Measurements from ENCODE around the gene ITGB2.
"Not testable (repeated sequence)": the region's sequence is repeated elsewhere in the genome, so short reads cannot be mapped to it uniquely, and the experiment has no call there.

The ITGB2 gene

DNA sequence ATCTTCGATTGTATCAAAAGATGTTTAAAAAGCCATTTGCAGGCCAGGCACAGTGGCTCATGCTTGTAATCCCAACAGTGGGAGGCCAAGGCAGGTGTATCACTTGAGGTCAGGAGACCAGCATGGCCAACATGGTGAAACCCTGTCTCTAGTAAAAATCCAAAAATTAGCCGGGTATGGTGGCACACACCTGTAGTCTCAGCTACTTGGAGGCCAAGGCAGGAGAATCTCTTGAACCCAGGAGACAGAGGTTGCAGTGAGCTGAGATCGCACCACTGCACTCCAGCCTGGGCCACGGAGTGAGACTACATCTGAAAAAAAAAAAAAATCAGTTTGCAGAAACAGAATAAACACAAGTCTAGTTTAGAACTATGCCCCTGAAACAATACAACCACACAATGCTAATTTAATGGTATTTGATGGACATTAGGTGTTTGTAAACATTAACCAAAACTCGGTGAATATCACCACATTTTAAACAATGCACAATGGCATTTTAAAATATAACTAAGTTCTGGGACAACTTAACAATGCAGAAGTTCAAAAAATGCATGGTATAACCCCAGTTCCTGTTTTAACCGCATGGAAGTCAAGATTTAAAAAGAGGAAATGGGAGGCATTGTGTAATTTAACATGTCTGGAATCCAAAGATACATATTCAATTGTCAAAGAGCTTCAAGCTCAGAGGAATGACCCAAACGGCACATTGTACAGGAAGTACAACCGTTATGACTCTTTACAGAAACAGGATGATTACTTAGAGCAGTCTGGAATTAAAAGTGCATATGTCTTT lies 40.1 kb downstream of the ITGB2 start:
- DNase-seq, result no peak

DNA sequence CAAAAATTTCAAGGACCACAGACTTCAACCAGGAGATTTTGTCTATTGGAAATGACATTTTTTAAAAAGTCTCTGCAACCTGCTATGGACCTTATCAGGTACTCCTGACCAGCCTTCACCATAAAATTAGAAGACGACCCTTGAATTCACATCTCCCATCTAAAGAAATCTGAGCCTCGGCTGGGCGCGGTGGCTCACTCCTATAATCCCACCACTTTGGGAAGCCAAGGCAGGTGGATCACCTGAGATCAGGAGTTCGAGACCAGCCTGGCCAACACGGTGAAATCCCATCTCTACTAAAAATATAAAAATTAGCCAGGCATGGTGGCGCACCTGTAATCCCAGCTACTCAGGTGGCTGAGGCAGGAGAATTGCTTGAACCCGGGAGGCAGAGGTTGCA lies 41.5 kb downstream of the ITGB2 start:
- not testable (repeated sequence) for DNase-seq

DNA sequence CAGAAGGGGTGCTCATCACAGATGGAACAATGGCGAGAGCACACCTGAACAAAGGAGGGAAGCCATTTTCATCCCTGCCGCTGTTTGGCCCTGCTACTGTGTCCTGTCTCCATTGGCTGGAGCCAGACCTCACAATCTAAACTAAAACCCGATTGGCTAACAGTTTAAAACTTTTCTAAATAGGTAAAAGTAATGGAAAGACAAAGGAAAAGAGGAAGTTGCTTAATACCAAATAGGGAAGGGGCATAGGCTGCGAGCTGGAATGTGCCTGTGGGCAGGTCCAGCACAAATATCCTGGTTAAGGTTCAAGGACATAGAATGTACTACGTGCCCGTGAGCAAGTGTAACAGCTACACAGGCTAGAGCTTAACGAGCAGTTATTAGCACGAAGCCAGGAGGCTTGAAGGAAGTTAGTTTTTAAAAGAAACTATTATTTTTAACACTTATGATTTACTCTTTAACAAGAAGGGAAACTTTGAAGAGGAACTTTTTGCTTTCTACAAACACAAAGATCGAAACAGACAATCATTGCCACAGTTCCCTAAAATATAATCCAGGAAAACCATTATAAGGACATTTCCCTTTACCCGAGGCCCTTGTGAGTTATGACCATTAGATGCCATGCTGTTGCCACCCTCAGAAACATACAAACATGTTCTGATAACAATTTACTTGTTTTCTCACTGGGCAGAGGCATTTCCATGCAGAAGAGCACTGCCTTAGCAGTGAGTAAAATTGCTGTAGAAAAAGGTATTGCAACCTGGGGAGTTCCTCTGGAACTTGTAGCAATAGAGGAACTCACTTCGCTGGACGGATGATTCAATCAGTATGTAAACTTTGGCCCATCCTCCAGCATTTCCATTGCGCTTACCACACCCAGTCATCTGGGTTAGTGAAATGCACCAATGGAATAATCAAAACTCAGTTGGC lies 42.4 kb downstream of the ITGB2 start:
- DNase-seq, result no peak

DNA sequence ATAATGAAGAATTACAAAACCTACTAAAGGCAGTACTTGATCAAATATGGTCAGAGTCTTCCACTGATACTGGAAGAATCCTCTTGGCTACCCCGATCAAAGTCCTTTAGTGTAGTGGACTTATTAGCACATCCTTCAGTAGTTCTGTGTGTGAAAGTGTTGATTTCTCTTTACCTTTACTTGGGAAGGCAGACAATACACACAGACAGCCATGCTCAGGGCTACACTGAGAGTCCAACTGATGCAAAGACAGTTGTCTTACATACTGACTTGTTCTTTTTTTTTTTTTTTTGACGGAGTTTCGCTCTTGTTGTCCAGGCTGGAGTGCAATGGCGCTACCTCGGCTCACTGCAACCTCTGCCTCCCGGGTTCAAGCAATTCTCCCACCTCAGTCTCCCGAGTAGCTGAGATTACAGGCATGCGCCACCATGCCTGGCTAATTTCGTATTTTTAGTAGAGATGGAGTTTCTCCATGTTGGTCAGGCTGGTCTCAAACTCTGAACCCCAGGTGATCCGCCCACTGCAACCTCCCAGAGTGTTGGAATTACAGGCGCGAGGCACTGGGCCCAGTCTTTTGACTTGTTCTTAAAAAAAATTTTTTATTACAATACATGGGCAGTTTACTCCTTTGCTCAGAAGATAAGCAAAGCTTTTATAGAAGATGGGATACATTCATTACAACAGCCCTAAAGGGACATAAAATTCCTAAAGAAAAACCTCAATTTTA lies 43.7 kb downstream of the ITGB2 start:
- DNase-seq, result no peak

DNA sequence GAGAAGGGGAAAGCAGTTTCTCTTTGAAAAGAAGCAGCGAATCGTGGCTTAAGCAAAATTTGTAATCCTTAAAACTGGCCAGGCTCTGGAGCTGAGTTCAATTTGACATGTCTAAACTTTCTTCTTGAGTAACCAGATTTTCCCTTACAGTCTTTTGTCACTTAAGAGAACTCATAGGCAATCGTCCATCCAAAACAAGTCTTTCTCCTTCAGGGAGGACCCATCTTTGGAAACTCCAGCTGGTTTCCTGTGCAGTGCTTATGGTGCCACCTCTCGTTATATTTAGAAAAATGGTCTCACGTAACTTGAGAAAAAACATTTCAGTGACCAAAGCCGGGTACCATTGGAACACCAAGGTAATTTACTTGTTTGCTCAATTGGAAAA lies 45.4 kb downstream of the ITGB2 start:
- no peak for DNase-seq

DNA sequence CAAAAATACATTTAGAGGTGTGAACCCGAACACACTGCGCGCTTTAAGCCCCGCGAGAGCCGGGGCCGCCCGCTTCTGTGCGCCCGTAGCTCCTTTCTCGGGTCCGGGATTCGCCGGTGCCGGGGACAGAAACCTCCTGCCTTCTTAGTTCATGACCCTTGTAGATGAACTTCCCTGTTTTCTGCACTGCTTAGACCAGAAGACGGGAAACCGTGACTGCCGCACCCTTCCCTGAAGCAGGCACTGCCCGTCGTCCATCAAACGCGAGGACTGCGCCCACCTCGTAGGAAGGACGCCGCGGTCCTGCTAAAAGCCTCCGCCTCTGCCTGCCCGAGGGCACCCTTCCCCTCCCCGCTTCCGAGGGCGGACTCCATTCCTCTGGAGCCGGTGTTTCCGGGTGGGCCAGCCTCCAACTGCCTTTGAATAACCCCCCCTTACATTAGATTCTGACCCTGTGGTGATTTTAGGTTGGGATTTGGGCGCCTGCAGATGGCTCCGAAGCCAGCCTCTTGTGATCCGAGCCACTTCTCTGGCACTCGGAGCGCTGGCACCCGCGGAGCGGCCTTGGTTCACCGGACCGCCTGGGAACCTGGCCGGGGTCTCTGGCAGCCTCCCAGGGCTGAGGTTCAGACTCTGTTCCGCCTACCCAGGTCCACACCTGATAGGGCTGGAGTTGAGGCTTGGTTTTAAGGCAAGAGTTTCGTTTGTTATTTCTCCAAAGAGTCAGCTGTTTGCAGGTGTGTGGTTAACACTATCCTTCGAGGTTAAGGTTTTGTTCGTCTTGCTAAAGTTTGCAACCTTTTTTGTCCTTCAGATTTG lies 46.0 kb downstream of the ITGB2 start:
- peak; percentile 32 for DNase-seq

DNA sequence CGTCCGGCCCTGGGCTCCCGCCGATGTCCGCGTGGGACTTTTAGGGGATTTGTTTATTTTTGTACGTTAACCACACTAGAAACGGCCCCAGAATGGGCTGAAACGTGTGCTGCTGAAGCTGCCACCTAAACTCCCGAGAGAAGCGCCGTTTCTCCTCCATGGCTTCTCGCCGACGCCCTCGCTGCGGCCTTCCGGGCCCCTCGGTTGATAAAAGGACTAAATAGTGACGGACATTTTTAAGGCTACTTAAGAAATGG lies 46.5 kb downstream of the ITGB2 start:
- no peak for DNase-seq

DNA sequence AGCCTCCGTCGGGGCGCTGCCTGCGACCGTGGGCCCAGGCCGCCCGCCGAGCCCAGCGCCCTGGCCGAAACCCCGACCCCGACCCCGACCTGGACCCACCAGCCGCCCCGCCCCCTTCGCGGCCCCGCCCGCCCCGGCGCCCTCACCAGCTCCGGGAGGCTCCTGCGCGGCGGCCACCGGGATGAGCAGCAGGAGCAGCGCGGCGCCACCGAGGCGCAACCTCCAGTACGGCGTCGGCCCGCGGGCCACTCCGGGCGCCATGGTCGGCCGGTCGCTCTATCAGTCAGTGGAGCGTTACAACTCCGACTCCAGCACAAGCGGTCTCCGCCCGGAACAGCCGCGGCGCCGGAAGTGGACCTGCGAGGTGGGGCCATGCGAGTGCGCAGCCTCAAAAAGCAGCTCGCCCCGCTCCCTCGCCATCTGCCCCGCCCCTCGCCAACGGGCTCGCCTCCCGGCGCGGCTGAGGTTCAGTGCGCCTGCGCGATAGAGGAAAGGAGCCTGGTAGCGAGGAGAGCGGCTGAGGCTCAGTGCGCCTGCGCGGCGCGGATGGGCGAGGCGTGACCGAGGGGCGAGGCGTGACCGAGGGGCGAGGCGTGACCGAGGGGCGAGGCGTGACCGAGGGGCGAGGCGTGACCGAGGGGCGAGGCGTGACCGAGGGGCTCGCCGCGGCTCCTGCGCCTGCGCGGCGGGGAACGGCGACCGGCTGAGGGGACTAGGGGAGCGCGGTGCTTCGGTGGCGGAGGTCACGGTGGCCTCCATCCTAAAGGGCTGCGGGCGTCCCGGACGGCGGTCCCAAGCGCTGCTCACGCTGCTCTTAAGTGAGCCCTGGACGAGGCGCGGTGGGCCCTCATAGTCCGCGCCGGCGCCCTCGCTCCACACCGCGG lies 47.1 kb downstream of the ITGB2 start, which contains the start of gene PTTG1IP:
Gene PTTG1IP (minus strand): TSS at position 335 of the 884 bp plus-strand sequence. CDS start 74 bp downstream, at position 261.
- peak; percentile 99 for DNase-seq

DNA sequence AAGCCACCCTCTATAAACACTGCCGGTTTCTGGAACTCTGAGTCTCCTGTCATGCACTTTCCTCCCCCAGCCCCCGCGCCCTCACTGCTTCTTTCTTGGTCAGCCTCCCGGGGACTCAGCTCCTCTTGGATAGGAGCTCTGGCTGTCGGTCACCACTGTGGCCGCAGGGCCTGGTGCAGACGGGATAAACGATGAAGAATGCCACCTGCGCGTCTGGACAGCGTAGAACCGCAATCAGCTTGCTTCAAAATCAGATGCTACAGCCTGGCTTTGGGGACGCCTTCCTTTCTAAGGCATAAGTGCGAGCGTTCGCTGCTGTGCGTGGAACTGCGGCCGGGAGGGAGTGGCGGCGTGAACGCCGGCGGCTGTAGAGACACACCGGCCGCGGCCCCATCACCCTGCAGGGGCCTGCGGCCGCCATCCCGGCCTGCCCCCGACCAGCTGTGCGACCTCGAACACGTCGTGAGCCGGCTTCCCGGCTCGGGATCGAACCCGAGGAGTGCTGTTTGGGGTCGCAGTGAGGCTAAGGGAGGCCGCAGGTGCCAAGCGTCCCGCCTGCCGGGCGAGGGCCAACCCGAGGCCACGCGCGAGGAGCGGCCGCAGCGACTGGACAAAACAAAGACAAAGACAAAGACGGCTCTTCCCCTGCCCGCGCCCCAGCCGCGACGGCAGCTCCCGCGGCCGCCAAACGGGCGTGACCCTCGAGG lies 47.9 kb downstream of the ITGB2 start:
- no peak for DNase-seq

DNA sequence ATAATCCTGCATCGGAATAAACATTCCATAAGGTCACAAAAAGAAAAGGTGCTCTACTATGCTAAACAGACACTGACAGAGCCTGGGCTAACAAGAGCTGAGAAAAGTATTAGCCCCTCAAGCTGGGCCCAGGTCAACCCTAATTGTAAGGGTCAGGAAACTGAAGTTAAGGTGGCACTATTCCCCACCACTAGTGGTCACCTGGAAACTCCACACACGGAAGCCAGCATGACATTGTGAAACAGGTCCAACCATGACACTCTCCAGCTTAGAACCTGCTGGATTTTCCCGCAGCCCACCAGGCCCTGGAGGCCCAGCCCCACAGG lies 48.4 kb downstream of the ITGB2 start:
- DNase-seq, result no peak

DNA sequence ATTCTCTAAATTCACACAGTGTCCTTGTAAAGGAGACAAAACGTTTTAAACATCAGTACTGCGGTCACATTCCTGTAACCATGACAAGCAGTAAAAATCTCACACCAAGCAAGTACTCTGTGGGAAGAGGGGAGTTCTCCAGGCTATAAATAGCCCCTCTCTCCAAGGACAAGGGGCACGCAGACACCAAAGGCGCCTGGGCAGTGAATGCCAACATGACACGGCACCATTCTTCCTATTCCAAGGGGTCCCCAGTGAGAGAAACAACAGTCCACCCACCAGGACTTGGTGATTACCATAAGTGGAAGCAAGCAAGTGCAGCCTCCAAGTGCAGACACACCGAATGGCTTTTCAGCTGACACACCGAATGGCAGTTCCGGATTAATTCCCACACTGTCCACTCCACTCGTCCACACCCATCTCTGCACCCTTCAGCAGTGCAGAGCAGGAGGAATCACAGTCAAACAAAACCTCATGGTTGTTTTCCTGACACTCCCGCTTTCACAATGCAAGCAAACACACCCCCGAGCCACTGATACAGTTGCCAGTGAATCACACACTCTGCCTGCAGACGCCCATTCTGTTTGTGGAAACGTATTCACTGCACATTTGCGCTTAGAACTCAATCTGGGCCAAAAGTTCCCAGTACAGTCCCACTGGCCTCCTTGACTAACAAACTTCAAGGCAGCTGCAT lies 49.0 kb downstream of the ITGB2 start:
- peak; percentile 28 for DNase-seq

DNA sequence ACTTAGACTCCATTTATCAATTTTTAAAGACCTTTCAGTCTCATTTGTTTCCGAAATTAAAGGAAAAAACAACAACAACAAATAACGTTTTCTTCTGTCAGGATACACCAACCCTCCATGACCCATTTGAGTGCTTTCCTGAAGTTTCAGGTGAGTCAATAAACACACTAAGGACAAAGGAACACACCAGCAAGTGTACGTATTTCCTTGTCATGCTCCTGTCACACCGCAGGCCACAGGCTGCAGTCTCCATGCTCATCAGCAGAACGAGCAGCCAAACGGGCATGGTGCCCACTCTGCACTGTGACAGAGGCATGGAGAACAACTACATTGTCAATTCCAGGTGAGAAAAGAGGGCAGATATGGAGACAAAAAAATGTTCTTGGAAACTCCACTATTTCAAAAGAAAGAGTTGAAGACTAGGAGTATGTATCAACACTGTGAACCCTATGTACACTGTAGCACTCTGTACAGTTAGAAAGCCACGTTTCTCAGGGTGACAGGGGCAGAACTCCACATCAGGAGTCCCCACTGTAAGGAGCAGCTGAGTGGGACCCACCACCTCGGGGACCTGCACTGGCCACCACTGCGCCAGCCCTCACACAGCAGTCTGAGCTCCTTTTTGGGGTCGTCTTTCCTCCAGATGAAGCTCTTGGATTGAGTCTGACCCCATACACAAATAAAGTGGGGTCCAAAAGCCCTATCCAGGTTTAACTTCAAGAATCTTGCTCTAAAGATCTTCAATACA lies 49.8 kb downstream of the ITGB2 start:
- no peak for DNase-seq

DNA sequence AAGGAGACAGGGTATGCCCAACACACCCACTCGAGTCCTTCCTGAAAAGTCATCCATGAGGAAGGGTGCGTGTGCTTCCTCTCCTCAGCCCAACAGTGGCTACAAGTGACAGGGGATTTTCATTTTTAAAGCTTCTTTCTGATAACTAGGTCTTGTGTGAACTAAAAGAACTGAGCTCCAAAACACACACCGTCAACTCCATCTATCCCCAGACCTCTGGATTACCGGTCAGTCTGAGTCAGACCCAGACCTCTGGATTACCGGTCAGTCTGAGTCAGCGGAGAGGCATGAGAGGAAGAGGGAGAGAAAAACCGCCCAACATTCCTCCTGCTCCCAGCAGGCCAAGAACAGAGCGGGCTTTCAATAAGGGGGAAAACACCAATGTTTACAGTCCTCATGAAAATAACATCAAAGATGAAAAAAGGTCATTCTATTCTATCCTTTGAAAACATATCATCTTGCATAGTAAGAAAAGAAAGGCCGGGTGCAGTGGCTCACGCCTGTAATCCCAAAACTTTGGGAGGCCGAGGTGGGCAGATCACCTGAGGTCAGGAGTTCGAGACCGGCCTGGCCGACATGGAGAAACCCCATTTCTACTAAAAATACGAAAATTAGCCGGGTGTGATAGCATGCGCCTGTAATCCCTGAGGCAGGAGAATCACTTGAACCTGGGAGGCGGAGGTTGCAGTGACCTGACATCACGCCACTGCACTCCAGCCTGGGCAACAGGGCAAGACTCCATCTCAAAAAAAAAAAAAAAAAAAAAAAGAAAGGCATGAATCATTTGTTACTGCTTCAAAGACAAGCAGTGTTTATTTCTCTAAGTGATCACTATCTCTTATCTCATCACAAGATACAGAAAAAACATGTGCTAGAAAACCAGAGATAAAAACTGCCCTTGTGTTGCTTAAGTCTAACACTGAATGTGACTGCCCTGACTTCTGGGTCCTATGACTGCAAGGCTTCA lies 50.6 kb downstream of the ITGB2 start:
- no peak for DNase-seq

DNA sequence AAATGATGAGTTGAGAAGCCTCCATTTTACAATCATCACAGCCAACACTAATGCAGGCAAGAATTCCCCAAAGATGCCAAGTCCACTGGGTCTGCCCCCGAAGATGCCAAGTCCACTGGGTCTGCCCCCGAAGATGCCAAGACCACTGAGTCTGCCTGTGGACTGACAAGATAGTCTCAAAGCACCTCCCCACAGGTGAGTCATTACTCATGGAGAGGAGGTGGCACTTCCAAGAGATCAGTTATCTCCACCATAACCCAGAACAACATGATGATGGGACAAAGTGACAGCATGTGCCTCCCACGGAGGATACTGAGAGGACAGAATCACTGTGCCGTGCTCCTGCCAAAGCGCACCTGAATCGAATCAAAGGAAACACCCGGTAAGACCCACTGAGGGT lies 52.0 kb downstream of the ITGB2 start:
- no peak for DNase-seq

DNA sequence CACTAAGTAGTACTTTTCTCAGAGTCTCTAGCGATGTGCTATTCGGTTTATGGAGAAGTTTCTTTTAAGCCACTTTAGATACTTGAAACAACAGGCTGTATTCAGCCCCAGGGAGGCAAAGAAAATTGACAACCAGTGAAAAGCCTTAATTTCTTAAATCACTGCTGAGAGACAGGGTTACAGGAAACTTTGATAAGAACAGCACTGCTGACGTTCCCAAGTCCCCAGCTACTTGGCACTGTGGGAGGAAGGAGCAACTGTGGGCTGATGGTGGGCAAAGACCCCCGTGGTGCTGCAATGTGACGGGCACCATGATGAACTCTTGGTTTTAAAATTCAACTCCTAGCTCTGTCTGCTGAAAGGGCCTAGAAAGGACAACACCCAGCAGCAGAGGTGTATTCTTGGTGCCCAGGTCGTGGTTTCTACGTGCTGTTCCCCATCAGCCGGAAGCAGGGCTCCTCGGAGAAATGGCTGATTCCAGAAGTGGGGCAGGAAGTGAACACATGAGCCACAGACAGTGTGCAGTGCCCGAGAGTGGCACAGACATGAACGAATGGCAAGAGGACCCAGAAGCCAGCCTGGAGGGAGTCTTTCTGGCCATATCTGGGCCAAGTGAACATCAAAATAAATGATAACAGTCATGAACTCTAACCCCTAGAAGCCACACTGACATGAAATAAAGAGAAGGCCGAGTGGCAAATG lies 52.5 kb downstream of the ITGB2 start:
- no peak for DNase-seq

DNA sequence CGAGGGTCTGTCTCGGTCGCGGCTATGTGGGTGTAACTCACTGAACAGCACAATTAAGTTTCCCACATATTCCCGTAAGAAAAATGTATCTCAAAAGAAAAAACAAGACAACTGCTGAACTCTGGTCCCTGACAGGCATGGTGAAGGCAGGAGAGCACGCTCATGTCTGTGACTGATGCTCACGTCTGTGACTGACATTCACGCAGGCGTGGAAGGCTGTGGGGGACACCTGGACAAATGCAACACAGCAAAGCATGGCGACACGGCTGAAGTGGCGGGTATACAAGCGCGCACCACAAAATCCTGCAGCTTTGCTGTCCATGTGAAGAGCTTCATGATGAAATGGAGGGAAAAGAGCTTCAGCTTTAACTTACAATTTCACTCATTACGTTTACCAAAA lies 53.2 kb downstream of the ITGB2 start:
- no peak for DNase-seq

DNA sequence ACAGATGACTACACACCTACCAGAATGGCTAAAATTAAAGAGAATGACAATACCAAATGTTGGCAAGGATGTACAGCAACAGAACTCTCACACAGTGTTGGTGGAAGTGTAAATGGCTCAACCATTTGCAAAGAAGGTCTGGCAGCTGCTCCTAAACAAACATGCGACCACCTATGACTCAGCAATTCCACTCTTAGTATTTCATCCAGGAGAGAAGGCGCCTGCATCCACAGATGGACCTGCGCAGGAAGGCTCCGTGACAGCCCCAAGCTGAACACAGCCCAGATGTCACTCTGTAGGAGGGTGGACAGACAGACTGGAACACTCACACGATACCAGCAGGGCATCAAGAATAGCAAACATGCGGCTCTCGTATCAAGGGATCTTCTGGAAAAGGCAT lies 53.9 kb downstream of the ITGB2 start:
- DNase-seq, result no peak
